WTC11 (cell line): ENCODE data around the gene MUC21. TPM values are rescaled to one million over a fixed set of nuclear protein-coding genes. Genes with fewer than 3 reads are reported as not detected.

Source experiments
- ATAC-seq: fragments of 200-7000 bp; cut with Tn5 transposase; 2 replicates; pipeline ENCODE4 v1.10.0; 2021; ENCODE audit warnings: mild to moderate bottlenecking, moderate library complexity
- CTCF ChIA-PET: fragments of 300-600 bp; sonication (Branson Sonifier 250); formaldehyde crosslinking; loops from one replicate; lab custom pipeline; 2021; ENCODE audit warnings: antibody characterized with exemption; lab: Charles Lee
- POLR2A ChIA-PET: fragments of 350-600 bp; sonication (Branson Sonifier 250); formaldehyde crosslinking; loops from one replicate; lab custom pipeline; 2021; ENCODE audit warnings: antibody characterized with exemption; lab: Charles Lee
- DNase-seq: peaks from one replicate; pipeline ENCODE4 v3.0.0; 2021; ENCODE audit warnings: low spot score
- H3K27ac Mint-ChIP-seq: 2 replicates; pipeline ENCODE4 v1.8.0; 2021; ENCODE audit warnings: mixed read lengths
- H3K27me3 Mint-ChIP-seq: 2 replicates; pipeline ENCODE4 v1.8.0; 2021; ENCODE audit warnings: low read depth, mild to moderate bottlenecking, moderate library complexity, mixed read lengths
- H3K36me3 Mint-ChIP-seq: 2 replicates; pipeline ENCODE4 v1.8.0; 2021; ENCODE audit warnings: mixed read lengths
- H3K4me1 Mint-ChIP-seq: 2 replicates; pipeline ENCODE4 v1.8.0; 2022; ENCODE audit warnings: mixed read lengths
- H3K4me3 Mint-ChIP-seq: 2 replicates; pipeline ENCODE4 v1.8.0; 2021; ENCODE audit warnings: mild to moderate bottlenecking, moderate library complexity, mixed read lengths
- H3K9me3 Mint-ChIP-seq: 2 replicates; pipeline ENCODE4 v1.8.0; 2021; ENCODE audit warnings: mixed read lengths
- FOXK1 ChIP-seq: sonication (generic); formaldehyde crosslinking; IDR thresholded peaks from 2 replicates; pipeline ENCODE4 v1.8.0; 2022; ENCODE audit warnings: mild to moderate bottlenecking, moderate library complexity, missing genetic modification reagents
- FOXP1 ChIP-seq: sonication (generic); formaldehyde crosslinking; IDR thresholded peaks from 2 replicates; pipeline ENCODE4 v1.8.0; 2022; ENCODE audit warnings: missing genetic modification reagents, mild to moderate bottlenecking, moderate library complexity, borderline replicate concordance
- HMGA2 ChIP-seq: fragments of 250-450 bp; sonication (Bioruptor Pico); IDR thresholded peaks from 2 replicates; pipeline ENCODE4 v1.4.0; 2021; ENCODE audit warnings: mild to moderate bottlenecking, moderate library complexity
- NR2C2 ChIP-seq: sonication (generic); formaldehyde crosslinking; IDR thresholded peaks from 2 replicates; pipeline ENCODE4 v1.8.0; 2022; ENCODE audit warnings: mild to moderate bottlenecking, missing genetic modification reagents
- PRRX2 ChIP-seq: fragments of 250-450 bp; sonication (Bioruptor Pico); IDR thresholded peaks from 2 replicates; pipeline ENCODE4 v1.8.0; 2021; ENCODE audit warnings: mild to moderate bottlenecking
- TCF7 ChIP-seq: sonication (generic); formaldehyde crosslinking; IDR thresholded peaks from 2 replicates; pipeline ENCODE4 v1.8.0; 2022; ENCODE audit warnings: mild to moderate bottlenecking, low read depth, missing genetic modification reagents, moderate library complexity
- ZNF219 ChIP-seq: sonication (generic); formaldehyde crosslinking; IDR thresholded peaks from 2 replicates; pipeline ENCODE4 v1.8.0; 2023; ENCODE audit warnings: missing genetic modification reagents, mild to moderate bottlenecking, borderline replicate concordance
- total RNA-seq: library from RNA; stranded (reverse); gene quantifications from 3 replicates; pipeline ENCODE4 v1.2.3, GENCODE V29; 2021
- TF ChIP-seq, protein P1 (sequence below): sonication (generic); formaldehyde crosslinking; IDR thresholded peaks from 2 replicates; pipeline ENCODE4 v1.8.1; 2022; ENCODE audit warnings: mild to moderate bottlenecking, moderate library complexity, missing genetic modification reagents
- TF ChIP-seq, protein P2 (sequence below): sonication (generic); formaldehyde crosslinking; IDR thresholded peaks from 2 replicates; pipeline ENCODE4 v1.8.1; 2022; ENCODE audit warnings: mild to moderate bottlenecking, missing genetic modification reagents, moderate library complexity, borderline replicate concordance
- TF ChIP-seq, protein P3 (sequence below): sonication (generic); formaldehyde crosslinking; IDR thresholded peaks from 2 replicates; pipeline ENCODE4 v1.8.1; 2023; ENCODE audit warnings: mild to moderate bottlenecking, moderate library complexity, missing genetic modification reagents
- TF ChIP-seq, protein P4 (sequence below): sonication (generic); formaldehyde crosslinking; IDR thresholded peaks from 2 replicates; pipeline ENCODE4 v1.8.1; 2023; ENCODE audit warnings: mild to moderate bottlenecking, missing genetic modification reagents, moderate library complexity
- TF ChIP-seq, protein P5 (sequence below): sonication (generic); formaldehyde crosslinking; conservative IDR thresholded peaks from 2 replicates; pipeline ENCODE4 v1.8.1; 2023; ENCODE audit warnings: mild to moderate bottlenecking, low read depth, missing genetic modification reagents, moderate library complexity
- TF ChIP-seq, protein P6 (sequence below): sonication (generic); formaldehyde crosslinking; IDR thresholded peaks from 2 replicates; pipeline ENCODE4 v1.8.1; 2023; ENCODE audit warnings: mild to moderate bottlenecking, missing genetic modification reagents
- TF ChIP-seq, protein P7 (sequence below): sonication (generic); formaldehyde crosslinking; IDR thresholded peaks from 2 replicates; pipeline ENCODE4 v1.8.0; 2023; ENCODE audit warnings: missing genetic modification reagents, mild to moderate bottlenecking, borderline replicate concordance

The MUC21 gene
- total RNA-seq, 1 experiment from 2014 or later, result not detected

DNA sequence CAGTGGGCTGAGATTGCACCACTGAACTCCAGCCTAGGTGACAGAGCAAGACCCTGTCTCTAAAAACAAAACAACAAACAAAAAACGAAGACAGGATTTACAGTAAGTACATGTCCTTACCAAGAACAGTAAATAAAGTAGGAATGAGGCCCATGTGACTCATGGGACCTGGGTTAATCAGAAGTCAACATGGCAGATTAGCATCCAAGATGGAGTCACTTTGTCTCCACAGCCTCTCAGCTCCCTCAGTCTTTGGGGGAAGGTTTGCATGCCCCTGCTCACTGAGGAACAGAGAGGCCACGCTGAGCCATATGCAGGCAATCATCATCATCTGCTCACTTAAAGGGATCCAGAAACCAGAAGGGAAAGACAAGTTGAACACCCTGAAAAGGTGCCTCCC, 19.0 kb downstream of the MUC21 start:
- Mint-ChIP-seq H3K36me3 (peaks cover 3% of the 10 kb centered on the region; the same call in 1 of the 2 replicates), H3K9me3 (peaks cover 8% of the 10 kb centered on the region; the same call in 1 of the 2 replicates), H3K27ac (no peak overlapping the region), H3K27me3 (no peaks in the 10 kb centered on the region), H3K4me3 (no peak overlapping the region), H3K4me1 (no peaks in the 10 kb centered on the region)
- TF ChIP-seq, protein P1, sequence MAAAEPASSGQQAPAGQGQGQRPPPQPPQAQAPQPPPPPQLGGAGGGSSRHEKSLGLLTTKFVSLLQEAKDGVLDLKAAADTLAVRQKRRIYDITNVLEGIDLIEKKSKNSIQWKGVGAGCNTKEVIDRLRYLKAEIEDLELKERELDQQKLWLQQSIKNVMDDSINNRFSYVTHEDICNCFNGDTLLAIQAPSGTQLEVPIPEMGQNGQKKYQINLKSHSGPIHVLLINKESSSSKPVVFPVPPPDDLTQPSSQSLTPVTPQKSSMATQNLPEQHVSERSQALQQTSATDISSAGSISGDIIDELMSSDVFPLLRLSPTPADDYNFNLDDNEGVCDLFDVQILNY (CRISPR knock-in tag), result no peak
- TF ChIP-seq, protein P2, sequence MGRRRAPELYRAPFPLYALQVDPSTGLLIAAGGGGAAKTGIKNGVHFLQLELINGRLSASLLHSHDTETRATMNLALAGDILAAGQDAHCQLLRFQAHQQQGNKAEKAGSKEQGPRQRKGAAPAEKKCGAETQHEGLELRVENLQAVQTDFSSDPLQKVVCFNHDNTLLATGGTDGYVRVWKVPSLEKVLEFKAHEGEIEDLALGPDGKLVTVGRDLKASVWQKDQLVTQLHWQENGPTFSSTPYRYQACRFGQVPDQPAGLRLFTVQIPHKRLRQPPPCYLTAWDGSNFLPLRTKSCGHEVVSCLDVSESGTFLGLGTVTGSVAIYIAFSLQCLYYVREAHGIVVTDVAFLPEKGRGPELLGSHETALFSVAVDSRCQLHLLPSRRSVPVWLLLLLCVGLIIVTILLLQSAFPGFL, result no peak
- TF ChIP-seq HMGA2 (CRISPR knock-in tag) (no peak), ZNF219 (CRISPR knock-in tag) (no peak), FOXP1 (CRISPR knock-in tag) (no peak), TCF7 (no peak), FOXK1 (CRISPR knock-in tag) (no peak), NR2C2 (CRISPR knock-in tag) (no peak), PRRX2 (CRISPR knock-in tag) (no peak)
- TF ChIP-seq, protein P3, sequence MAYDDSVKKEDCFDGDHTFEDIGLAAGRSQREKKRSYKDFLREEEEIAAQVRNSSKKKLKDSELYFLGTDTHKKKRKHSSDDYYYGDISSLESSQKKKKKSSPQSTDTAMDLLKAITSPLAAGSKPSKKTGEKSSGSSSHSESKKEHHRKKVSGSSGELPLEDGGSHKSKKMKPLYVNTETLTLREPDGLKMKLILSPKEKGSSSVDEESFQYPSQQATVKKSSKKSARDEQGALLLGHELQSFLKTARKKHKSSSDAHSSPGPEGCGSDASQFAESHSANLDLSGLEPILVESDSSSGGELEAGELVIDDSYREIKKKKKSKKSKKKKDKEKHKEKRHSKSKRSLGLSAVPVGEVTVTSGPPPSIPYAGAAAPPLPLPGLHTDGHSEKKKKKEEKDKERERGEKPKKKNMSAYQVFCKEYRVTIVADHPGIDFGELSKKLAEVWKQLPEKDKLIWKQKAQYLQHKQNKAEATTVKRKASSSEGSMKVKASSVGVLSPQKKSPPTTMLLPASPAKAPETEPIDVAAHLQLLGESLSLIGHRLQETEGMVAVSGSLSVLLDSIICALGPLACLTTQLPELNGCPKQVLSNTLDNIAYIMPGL (CRISPR knock-in tag), result no peak
- TF ChIP-seq, protein P4, sequence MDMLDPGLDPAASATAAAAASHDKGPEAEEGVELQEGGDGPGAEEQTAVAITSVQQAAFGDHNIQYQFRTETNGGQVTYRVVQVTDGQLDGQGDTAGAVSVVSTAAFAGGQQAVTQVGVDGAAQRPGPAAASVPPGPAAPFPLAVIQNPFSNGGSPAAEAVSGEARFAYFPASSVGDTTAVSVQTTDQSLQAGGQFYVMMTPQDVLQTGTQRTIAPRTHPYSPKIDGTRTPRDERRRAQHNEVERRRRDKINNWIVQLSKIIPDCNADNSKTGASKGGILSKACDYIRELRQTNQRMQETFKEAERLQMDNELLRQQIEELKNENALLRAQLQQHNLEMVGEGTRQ, result no peak
- TF ChIP-seq, protein P5, sequence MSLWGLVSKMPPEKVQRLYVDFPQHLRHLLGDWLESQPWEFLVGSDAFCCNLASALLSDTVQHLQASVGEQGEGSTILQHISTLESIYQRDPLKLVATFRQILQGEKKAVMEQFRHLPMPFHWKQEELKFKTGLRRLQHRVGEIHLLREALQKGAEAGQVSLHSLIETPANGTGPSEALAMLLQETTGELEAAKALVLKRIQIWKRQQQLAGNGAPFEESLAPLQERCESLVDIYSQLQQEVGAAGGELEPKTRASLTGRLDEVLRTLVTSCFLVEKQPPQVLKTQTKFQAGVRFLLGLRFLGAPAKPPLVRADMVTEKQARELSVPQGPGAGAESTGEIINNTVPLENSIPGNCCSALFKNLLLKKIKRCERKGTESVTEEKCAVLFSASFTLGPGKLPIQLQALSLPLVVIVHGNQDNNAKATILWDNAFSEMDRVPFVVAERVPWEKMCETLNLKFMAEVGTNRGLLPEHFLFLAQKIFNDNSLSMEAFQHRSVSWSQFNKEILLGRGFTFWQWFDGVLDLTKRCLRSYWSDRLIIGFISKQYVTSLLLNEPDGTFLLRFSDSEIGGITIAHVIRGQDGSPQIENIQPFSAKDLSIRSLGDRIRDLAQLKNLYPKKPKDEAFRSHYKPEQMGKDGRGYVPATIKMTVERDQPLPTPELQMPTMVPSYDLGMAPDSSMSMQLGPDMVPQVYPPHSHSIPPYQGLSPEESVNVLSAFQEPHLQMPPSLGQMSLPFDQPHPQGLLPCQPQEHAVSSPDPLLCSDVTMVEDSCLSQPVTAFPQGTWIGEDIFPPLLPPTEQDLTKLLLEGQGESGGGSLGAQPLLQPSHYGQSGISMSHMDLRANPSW (CRISPR knock-in tag), result no peak
- TF ChIP-seq, protein P6, sequence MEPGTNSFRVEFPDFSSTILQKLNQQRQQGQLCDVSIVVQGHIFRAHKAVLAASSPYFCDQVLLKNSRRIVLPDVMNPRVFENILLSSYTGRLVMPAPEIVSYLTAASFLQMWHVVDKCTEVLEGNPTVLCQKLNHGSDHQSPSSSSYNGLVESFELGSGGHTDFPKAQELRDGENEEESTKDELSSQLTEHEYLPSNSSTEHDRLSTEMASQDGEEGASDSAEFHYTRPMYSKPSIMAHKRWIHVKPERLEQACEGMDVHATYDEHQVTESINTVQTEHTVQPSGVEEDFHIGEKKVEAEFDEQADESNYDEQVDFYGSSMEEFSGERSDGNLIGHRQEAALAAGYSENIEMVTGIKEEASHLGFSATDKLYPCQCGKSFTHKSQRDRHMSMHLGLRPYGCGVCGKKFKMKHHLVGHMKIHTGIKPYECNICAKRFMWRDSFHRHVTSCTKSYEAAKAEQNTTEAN (CRISPR knock-in tag), result no peak
- TF ChIP-seq, protein P7, sequence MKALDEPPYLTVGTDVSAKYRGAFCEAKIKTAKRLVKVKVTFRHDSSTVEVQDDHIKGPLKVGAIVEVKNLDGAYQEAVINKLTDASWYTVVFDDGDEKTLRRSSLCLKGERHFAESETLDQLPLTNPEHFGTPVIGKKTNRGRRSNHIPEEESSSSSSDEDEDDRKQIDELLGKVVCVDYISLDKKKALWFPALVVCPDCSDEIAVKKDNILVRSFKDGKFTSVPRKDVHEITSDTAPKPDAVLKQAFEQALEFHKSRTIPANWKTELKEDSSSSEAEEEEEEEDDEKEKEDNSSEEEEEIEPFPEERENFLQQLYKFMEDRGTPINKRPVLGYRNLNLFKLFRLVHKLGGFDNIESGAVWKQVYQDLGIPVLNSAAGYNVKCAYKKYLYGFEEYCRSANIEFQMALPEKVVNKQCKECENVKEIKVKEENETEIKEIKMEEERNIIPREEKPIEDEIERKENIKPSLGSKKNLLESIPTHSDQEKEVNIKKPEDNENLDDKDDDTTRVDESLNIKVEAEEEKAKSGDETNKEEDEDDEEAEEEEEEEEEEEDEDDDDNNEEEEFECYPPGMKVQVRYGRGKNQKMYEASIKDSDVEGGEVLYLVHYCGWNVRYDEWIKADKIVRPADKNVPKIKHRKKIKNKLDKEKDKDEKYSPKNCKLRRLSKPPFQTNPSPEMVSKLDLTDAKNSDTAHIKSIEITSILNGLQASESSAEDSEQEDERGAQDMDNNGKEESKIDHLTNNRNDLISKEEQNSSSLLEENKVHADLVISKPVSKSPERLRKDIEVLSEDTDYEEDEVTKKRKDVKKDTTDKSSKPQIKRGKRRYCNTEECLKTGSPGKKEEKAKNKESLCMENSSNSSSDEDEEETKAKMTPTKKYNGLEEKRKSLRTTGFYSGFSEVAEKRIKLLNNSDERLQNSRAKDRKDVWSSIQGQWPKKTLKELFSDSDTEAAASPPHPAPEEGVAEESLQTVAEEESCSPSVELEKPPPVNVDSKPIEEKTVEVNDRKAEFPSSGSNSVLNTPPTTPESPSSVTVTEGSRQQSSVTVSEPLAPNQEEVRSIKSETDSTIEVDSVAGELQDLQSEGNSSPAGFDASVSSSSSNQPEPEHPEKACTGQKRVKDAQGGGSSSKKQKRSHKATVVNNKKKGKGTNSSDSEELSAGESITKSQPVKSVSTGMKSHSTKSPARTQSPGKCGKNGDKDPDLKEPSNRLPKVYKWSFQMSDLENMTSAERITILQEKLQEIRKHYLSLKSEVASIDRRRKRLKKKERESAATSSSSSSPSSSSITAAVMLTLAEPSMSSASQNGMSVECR (CRISPR knock-in tag), result no peak
- DNase-seq (no peak), ATAC-seq (no peak)
- ChIA-PET CTCF (no interaction called here), POLR2A (no interaction called here)
